ENCODE data around the gene AKNAD1.

Gene AKNAD1

GRCh38 chr1:108780937-108781574 lies 75.8 kb downstream of the AKNAD1 start:
- DNase-seq = no peak

- no peak for DNase-seq
Measured at GRCh38 chr1:108779455-108779854, 77.4 kb downstream of the AKNAD1 start.

- no peak for DNase-seq
Measured at GRCh38 chr1:108777839-108778238, 79.1 kb downstream of the AKNAD1 start.

DNA sequence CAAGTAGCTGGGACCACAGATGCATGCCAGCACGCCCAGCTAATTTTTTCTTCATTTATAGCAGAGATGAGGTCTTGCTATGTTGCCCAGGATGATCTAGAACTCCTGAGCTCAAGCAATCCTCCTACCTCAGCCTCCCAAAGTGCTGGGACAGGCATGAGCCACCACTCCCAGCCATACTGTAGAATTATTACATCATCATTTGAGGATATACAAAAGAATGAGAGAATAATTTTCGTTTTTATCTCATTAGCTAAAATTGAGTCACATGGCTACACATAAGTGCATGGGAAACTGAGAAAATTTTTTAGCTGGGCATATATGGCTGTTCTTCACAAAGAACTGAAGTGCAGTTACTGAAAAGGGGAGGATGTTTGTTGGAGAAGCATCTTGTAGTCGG lies 89.2 kb downstream of the AKNAD1 start:
- DNase-seq = no peak

GRCh38 chr1:108767115-108767514 lies 89.8 kb downstream of the AKNAD1 start:
- DNase-seq = no peak

All from NCI-H2029 (cell line).